GM23338 (cell line): ENCODE measurements around the gene SLC25A41. TPM values are rescaled to one million over a fixed set of nuclear protein-coding genes. Genes with fewer than 3 reads are reported as not detected.
A peak's percentile ranks its signal among the peaks of the same experiment; 100 is the strongest.

ENCODE experiments used
- ATAC-seq: fragments of 200-7000 bp; cut with Tn5 transposase; 3 replicates; pipeline ENCODE4 v1.9.1; 2020
- DNase-seq: peaks from one replicate; pipeline ENCODE4 v3.0.0-alpha.2; 2015; ENCODE audit warnings: low spot score
- H2AFZ ChIP-seq: fragments of 200-600 bp; sonication (generic); 2 replicates; pipeline ENCODE4 v1.8.0; 2016; ENCODE audit warnings: antibody characterized with exemption, mild to moderate bottlenecking, moderate library complexity
- H3F3A ChIP-seq: fragments of 200-600 bp; sonication (generic); replicated peaks from 2 replicates; pipeline ENCODE4 v1.8.0; 2017; ENCODE audit warnings: antibody characterized with exemption, mixed run types, low read depth
- H3K27ac ChIP-seq: fragments of 200-600 bp; sonication (generic); 2 replicates; pipeline ENCODE4 v1.6.1; 2016; ENCODE audit warnings: low read depth
- H3K27me3 ChIP-seq: fragments of 200-600 bp; sonication (generic); 2 replicates; pipeline ENCODE4 v1.8.0; 2016; ENCODE audit warnings: mild to moderate bottlenecking, mixed run types, moderate library complexity; ENCODE audit not compliant: insufficient read depth
- H3K36me3 ChIP-seq: fragments of 200-600 bp; sonication (generic); 2 replicates; pipeline ENCODE4 v1.8.0; 2016; ENCODE audit warnings: mild to moderate bottlenecking; ENCODE audit not compliant: insufficient read depth
- H3K4me1 ChIP-seq: fragments of 200-600 bp; sonication (generic); 2 replicates; pipeline ENCODE4 v1.8.0; 2016; ENCODE audit warnings: mild to moderate bottlenecking, moderate library complexity; ENCODE audit not compliant: insufficient read depth
- H3K4me2 ChIP-seq: fragments of 200-600 bp; sonication (generic); 2 replicates; pipeline ENCODE4 v1.7.1; 2017; ENCODE audit warnings: mixed run types
- H3K4me3 ChIP-seq: fragments of 200-600 bp; sonication (generic); 2 replicates; pipeline ENCODE4 v1.6.1; 2016; ENCODE audit warnings: mixed run types
- H3K79me2 ChIP-seq: fragments of 200-600 bp; sonication (generic); replicated peaks from 2 replicates; pipeline ENCODE4 v1.8.0; 2017; ENCODE audit warnings: mild to moderate bottlenecking; ENCODE audit not compliant: insufficient read depth
- H3K9me2 ChIP-seq: fragments of 200-600 bp; sonication (generic); 2 replicates; pipeline ENCODE4 v1.8.0; 2017; ENCODE audit not compliant: insufficient read depth
- H4K20me1 ChIP-seq: fragments of 200-600 bp; sonication (generic); replicated peaks from 2 replicates; pipeline ENCODE4 v1.8.0; 2017; ENCODE audit warnings: mild to moderate bottlenecking; ENCODE audit not compliant: insufficient read depth
- H3K27ac Mint-ChIP-seq: 2 replicates; pipeline ENCODE4 v1.8.0; 2020; ENCODE audit warnings: inconsistent platforms, mild to moderate bottlenecking, moderate library complexity, mixed read lengths
- H3K27me3 Mint-ChIP-seq: 3 replicates; pipeline ENCODE4 v1.8.0; 2022; ENCODE audit warnings: low read depth, mild to moderate bottlenecking, moderate library complexity, mixed read lengths, inconsistent platforms; ENCODE audit not compliant: insufficient read depth, poor library complexity
- H3K36me3 Mint-ChIP-seq: 3 replicates; pipeline ENCODE4 v1.8.0; 2021; ENCODE audit warnings: low read depth, mild to moderate bottlenecking, inconsistent platforms, moderate library complexity, mixed read lengths
- H3K4me1 Mint-ChIP-seq: 3 replicates; pipeline ENCODE4 v1.8.0; 2020; ENCODE audit warnings: mild to moderate bottlenecking, inconsistent platforms, mixed read lengths
- H3K4me3 Mint-ChIP-seq: 3 replicates; pipeline ENCODE4 v1.8.0; 2021; ENCODE audit warnings: moderate library complexity, mild to moderate bottlenecking, inconsistent platforms, mixed read lengths
- H3K9me3 Mint-ChIP-seq: 3 replicates; pipeline ENCODE4 v1.8.0; 2020; ENCODE audit warnings: moderate library complexity, mild to moderate bottlenecking, inconsistent platforms, mixed read lengths
- CREB1 ChIP-seq: fragments of 250-450 bp; sonication (Bioruptor Pico); IDR thresholded peaks from 2 replicates; pipeline ENCODE4 v1.5.0; 2020; ENCODE audit warnings: low read depth, mild to moderate bottlenecking, moderate library complexity
- EZH2 ChIP-seq: fragments of 200-600 bp; sonication (generic); IDR thresholded peaks from one replicate; pipeline ENCODE4 v1.8.0; 2017; ENCODE audit warnings: antibody characterized with exemption, mild to moderate bottlenecking, low read depth; ENCODE audit not compliant: unreplicated experiment
- JUNB ChIP-seq: IDR thresholded peaks from one replicate; pipeline ENCODE4 v1.6.1; 2016; ENCODE audit warnings: antibody characterized with exemption; ENCODE audit not compliant: unreplicated experiment
- POLR2AphosphoS5 ChIP-seq: IDR thresholded peaks from 2 replicates; pipeline ENCODE4 v1.6.1; 2016; ENCODE audit warnings: antibody characterized with exemption, low read depth
- STAT1 ChIP-seq: IDR thresholded peaks from one replicate; pipeline ENCODE4 v1.6.1; 2016; ENCODE audit warnings: antibody characterized with exemption; ENCODE audit not compliant: unreplicated experiment
- ZNF114 ChIP-seq: fragments of 250-450 bp; sonication (Bioruptor Pico); IDR thresholded peaks from 2 replicates; pipeline ENCODE4 v1.5.0; 2020; ENCODE audit warnings: mild to moderate bottlenecking, moderate library complexity
- ZNF331 ChIP-seq: fragments of 250-450 bp; sonication (Bioruptor Pico); IDR thresholded peaks from 2 replicates; pipeline ENCODE4 v1.5.0; 2020; ENCODE audit warnings: low read depth, mild to moderate bottlenecking, moderate library complexity
- polyA plus RNA-seq: library from polyadenylated mRNA; unstranded; fragments of >200 nt; fragmentation: Nextera tagmentation; extraction: Ambion mirVana; gene quantifications from 2 replicates; pipeline ENCODE4 v1.2.1, GENCODE V29; 2016
- total RNA-seq: library from RNA; depleted of rRNA; stranded (reverse); fragments of >200 nt; shearing (Covaris generic); gene quantifications from 2 replicates; pipeline ENCODE4 v1.2.3, GENCODE V29; 2014
- TF ChIP-seq, protein P1 (sequence below): IDR thresholded peaks from one replicate; pipeline ENCODE4 v1.6.1; 2018; ENCODE audit warnings: antibody characterized with exemption; ENCODE audit not compliant: unreplicated experiment

Gene SLC25A41
- total and polyA plus RNA-seq, 2 experiments from 2014 or later = 0.24 to 0.35 TPM

DNA sequence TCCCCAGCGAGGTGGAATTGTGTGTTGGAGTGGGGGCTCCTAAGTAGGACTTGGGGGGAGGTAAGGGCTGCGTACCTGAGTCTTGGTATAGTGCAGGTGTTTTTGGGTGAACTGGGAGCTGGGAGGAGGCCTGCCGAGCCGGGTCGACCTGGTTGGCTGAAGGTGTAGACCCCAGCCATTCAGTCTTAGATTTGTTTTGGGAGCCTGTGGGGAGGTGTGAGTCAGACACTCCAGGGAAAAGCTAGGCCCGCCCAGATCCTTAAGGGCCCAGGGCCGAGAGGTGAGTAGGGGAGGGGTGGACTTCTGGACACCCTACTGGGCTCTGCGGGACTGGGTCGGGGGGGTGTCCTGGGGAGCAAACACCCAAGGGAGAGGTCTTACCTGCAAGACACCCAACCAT is 31.4 kb upstream of the SLC25A41 start:
- Histone ChIP-seq H3F3A (no peaks in the 10 kb centered on the region), H3K27ac (no peak overlapping the region), H3K4me2 (peak overlapping the region; percentile 94), H3K4me3 (peak overlapping the region; percentile 94), H3K4me1 (0 out of 2 replicates have a peak, but pooled peaks cover 6% of the 10 kb centered on the region), H4K20me1 (no peaks in the 10 kb centered on the region), H3K36me3 (no peaks in the 10 kb centered on the region), H2AFZ (no peak overlapping the region), H3K27me3 (peaks cover 5% of the 10 kb centered on the region; the same call in 1 of the 2 replicates), H3K9me2 (no peaks in the 10 kb centered on the region), H3K79me2 (peaks cover 6% of the 10 kb centered on the region; the same call in 1 of the 2 replicates)
- Mint-ChIP-seq H3K36me3 (peaks cover 19% of the 10 kb centered on the region), H3K9me3 (no peaks in the 10 kb centered on the region; the same call in 2 of the 3 replicates), H3K27ac (peak overlapping the region; percentile 90), H3K4me1 (peaks cover 10% of the 10 kb centered on the region; the same call in 2 of the 3 replicates), H3K27me3 (peaks cover 22% of the 10 kb centered on the region), H3K4me3 (peak overlapping the region; percentile 83)
- TF ChIP-seq EZH2 (no peak), POLR2AphosphoS5 (no peak), ZNF114 (CRISPR knock-in tag) (no peak), JUNB (no peak), STAT1 (no peak)
- TF ChIP-seq, protein P1, sequence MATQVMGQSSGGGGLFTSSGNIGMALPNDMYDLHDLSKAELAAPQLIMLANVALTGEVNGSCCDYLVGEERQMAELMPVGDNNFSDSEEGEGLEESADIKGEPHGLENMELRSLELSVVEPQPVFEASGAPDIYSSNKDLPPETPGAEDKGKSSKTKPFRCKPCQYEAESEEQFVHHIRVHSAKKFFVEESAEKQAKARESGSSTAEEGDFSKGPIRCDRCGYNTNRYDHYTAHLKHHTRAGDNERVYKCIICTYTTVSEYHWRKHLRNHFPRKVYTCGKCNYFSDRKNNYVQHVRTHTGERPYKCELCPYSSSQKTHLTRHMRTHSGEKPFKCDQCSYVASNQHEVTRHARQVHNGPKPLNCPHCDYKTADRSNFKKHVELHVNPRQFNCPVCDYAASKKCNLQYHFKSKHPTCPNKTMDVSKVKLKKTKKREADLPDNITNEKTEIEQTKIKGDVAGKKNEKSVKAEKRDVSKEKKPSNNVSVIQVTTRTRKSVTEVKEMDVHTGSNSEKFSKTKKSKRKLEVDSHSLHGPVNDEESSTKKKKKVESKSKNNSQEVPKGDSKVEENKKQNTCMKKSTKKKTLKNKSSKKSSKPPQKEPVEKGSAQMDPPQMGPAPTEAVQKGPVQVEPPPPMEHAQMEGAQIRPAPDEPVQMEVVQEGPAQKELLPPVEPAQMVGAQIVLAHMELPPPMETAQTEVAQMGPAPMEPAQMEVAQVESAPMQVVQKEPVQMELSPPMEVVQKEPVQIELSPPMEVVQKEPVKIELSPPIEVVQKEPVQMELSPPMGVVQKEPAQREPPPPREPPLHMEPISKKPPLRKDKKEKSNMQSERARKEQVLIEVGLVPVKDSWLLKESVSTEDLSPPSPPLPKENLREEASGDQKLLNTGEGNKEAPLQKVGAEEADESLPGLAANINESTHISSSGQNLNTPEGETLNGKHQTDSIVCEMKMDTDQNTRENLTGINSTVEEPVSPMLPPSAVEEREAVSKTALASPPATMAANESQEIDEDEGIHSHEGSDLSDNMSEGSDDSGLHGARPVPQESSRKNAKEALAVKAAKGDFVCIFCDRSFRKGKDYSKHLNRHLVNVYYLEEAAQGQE = no peak
- DNase-seq (no peak), ATAC-seq (no peak)

DNA sequence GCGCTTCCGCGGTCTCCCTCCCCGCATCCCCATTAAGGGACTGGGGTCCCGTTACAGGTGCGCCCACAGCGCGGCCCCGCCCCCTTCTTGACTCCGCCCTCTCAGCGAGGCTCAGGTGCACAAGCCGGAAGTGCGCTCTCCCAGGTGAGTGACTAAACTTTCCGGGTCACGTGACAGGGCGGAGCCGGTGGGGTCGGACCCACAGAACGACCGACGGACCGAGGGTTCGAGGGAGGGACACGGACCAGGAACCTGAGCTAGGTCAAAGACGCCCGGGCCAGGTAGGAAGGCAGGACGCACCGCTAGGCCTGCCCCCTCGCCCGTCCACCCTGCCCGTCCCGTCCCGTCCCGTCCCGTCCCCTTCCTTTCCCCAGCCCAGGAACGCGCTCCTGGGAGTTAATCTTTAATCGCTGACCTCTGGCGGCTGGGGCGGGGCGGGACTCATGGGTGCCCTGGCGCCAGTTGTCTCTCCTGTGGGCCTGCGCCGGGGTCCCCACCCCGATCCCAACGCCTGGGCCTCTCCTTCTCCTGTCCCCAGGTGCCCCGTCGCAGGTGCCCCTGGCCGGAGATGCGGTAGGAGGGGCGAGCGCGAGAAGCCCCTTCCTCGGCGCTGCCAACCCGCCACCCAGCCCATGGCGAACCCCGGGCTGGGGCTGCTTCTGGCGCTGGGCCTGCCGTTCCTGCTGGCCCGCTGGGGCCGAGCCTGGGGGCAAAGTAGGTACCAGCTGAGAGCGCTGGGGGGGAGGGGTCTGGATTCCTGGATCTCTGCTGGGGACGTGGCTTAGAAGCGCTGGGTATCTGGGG is 30.7 kb upstream of the SLC25A41 start, which contains the start of gene CRB3:
Gene CRB3 (plus strand): TSS at position 202 of the 804 bp plus-strand sequence. CDS start 431 bp downstream, at position 633.
- Mint-ChIP-seq H3K36me3 (peaks cover 19% of the 10 kb centered on the region), H3K9me3 (no peaks in the 10 kb centered on the region; the same call in 2 of the 3 replicates), H3K4me3 (peak within 1 kb of the TSS; percentile 83), H3K4me1 (peaks cover 10% of the 10 kb centered on the region; the same call in 2 of the 3 replicates), H3K27me3 (peaks cover 26% of the 10 kb centered on the region), H3K27ac (peak within 1 kb of the TSS; percentile 90)
- no peaks in the 10 kb centered on the region for H3K9me2 ChIP-seq
- peak within 1 kb of the TSS; percentile 86; the same call in 1 of the 2 replicates for H2AFZ ChIP-seq
- peaks cover 5% of the 10 kb centered on the region; the same call in 1 of the 2 replicates for H3K27me3 ChIP-seq
- ATAC-seq (peak; percentile 66), DNase-seq (peak; percentile 99)
- 0 out of 2 replicates have a peak, but pooled peaks cover 6% of the 10 kb centered on the region for H3K4me1 ChIP-seq
- H3K79me2 ChIP-seq = peaks cover 6% of the 10 kb centered on the region; the same call in 1 of the 2 replicates
- H3K4me3 ChIP-seq = peak within 1 kb of the TSS; percentile 94
- H3F3A ChIP-seq = no peaks in the 10 kb centered on the region
- H3K27ac ChIP-seq = no peak within 1 kb of the TSS
- no peaks in the 10 kb centered on the region for H3K36me3 ChIP-seq
- H4K20me1 ChIP-seq = no peaks in the 10 kb centered on the region
- peak within 1 kb of the TSS; percentile 94 for H3K4me2 ChIP-seq
- TF ChIP-seq CREB1 (CRISPR knock-in tag) (0 out of 2 replicates have a peak, but pooled peaks have one; percentile 40), ZNF331 (CRISPR knock-in tag) (no peak), POLR2AphosphoS5 (peak; percentile 86)
